Measurements from ENCODE around the gene TAGAP.
A peak's percentile ranks its signal among the peaks of the same experiment; 100 is the strongest.
"Not testable (repeated sequence)": the region's sequence is repeated elsewhere in the genome, so short reads cannot be mapped to it uniquely, and the experiment has no call there.

TAGAP gene

DNA sequence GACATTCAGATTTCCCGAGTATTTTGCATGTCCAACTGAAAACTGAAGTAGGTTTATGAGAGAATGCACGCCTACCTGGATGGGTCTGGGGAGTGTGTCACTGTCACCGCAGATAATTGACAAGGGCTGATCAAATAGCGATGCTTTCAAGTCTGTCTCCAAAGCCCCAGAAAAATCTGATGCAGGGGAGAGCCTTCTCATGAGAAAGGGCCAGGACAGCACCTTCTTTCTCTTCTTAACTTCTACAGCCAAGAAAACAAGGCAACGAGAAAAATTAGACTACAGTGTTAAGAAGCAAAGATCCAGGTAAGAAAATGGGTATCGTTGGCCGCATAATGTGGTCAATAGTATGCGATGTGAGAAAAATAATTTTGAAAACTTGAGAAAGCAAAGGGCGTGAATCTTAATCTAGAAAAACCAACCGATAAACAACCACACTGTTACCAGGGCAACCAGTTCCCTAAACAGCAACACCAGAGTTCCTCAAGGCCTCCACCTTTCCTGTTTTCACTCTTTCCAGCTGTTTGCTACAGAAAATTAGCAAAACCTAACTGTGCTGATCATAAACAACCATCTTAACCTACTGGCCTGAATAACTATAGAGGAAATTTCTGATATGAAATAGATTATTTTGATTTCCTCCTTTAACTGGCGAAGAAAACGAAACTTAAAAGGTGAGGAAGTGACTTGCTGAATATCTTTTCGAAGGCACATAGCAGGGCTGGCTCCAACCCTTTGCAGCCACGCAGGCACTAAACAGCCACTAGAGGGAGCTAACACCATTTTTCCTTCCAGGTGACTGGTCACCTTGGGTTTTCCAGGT, 2.6 kb downstream of the TAGAP start:
- peak; percentile 5 to 73 for DNase-seq

DNA sequence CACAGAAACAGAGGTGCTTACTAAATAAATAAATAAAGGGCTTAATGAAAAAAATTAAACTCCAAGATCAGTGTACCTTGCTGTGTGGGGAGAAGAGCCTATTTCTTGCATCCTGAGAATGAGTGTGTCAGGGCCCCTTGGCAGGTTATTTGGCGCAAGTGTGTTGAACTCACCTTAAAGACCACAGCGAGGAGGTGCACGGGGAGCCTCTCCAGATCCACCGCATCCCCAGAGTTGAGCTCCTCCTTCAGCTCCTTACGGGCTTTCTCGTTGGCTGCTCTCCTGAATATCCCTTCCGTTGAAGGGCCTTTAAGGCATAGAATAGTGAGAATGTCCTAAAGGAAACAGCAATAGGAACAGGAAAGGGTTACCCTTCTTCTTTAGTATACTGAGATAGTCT, 3.6 kb downstream of the TAGAP start:
- no peak for DNase-seq

DNA sequence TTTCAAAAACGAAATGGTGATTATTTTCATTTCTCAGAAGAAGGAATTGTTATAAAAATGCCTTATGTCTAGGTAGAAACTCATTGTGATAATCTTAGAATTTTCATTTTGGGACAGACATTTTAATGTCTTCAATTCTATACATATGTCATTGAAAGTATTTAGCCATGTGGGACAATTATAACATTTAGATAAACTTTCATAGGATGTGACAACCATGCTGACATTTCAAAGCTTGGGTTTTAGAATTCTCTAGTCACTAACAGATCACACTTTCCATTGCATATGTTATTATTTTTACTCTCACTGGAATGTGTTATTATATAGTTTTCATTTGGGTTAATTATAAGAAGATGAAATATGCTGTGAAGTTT, 4.9 kb downstream of the TAGAP start:
- no peak for DNase-seq

DNA sequence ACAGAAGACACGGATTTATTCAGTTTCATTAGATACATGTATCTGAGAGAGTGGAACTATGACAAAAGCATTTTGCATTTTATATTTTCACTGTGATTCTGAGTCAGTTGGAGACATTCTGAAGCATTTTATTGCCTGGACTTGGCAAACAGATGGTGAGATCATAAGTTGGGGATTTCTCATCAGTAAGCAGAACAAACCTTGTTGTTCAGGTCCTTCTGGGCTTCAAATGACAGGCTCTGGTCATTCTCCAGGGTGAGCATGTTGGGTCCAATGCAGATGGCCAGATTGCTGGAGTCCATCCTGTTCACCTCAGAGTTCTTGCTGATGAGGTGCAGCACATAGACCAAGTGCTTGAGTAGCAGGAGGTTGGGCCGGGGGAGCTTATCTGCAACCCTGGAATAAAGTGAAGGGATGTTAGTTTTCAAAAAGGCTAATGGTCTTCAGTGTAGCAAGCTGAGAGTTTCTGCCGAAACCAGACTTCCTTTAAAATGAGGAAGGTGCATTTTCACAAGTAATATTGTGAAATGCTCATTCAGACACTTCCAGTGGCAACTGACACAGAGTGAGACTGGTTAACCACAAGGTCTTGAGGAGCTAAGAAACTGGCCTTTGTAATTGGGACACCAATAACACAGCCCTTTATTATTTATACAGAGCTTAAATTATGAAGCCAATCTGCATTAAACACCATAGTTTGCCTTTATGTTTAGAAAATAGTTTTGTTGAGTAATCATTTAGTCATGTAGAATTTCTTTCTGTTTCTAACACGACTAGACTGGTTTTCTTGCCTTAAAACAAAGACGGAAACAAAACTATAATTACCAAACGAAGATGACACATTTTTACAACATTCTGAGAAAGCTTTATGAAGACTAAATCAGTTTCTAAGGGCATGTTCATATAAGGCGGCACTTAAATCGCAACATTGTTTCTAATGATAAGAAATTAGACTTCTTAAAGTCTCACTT, 5.6 kb downstream of the TAGAP start:
- DNase-seq: no peak

DNA sequence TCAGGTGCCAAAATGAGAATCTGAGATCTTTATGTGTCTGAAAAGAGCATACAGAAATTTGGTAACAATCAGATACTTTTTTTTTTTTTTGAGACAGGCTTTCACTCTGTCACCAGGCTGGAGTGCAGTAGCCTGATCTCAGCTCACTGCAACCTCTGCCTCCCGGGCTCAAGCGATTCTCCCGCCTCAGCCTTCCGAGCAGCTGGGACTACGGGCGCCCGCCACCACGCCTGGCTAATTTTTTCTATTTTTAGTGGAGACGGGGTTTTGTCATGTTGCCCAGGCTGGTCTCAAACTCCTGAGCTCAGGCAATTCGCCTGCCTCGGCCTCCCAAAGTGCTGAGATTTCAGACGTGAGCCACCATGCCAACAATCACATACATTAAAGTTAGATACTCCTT, 6.5 kb downstream of the TAGAP start:
- DNase-seq: not testable (repeated sequence)

DNA sequence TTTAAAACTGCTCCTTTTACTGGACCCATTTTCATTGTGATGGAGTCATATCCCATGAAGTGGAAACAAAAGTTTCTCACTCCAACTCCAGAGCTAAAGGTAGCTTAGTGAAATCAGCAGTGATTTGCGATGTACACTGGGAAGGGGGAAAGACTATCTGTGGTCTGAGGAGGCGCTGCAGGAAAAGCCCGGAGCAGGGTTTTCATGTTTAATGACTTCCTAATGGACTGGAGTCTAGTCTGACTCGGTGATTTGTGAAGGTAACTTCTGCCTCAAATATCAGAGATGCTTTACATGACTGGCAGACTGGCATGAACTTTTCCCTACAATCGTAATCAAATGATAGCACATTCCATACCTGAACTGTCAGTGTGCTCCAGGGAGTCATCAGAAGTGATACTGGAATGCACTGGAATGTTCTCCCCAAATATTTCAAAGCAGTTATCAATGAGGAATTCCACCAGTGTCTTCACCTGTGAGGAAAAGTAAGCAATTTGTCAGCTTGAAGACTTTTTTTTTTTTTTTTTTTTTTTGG, 7.0 kb downstream of the TAGAP start:
- no peak for DNase-seq

DNA sequence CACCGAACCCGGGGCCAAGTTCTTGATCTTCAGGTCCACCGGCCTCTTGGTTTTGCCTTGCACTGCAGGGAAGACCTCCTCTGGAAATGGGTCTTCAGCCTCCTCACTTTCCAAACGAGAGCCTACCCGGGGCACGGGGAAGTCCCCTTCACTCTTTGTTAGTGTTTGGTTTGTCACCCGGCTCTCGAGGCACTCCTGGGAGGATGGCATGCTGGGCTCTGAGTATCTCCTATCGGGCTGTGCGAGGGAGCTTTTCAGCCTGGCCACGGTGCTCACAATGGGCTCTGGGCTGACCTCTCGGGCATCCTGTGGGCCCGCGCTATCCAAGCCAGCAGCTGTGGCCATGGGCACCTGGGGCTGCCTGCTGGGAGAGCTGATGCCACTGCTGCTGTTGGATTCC, 8.1 kb downstream of the TAGAP start:
- no peak for DNase-seq

DNA sequence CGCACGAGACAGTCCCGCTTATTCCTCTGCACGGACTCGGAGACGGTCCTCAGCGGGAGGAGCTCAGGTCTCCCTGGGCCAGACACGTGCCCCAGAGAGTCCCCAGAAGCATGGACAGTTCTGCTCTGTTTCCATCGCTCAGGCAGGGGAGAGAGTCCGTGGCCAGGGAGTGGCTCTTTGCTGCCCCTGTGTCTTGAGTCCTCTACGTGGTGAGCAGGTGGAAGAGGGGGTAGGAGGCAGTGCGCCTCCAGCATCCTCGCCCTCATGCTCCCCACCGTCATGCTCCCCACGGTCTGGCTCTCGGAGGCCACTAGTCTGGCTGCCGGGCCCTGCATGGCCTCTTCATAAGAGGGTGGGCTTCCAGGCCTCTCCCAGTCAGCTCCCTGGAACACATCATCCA, 8.9 kb downstream of the TAGAP start:
- no peak for DNase-seq

DNA sequence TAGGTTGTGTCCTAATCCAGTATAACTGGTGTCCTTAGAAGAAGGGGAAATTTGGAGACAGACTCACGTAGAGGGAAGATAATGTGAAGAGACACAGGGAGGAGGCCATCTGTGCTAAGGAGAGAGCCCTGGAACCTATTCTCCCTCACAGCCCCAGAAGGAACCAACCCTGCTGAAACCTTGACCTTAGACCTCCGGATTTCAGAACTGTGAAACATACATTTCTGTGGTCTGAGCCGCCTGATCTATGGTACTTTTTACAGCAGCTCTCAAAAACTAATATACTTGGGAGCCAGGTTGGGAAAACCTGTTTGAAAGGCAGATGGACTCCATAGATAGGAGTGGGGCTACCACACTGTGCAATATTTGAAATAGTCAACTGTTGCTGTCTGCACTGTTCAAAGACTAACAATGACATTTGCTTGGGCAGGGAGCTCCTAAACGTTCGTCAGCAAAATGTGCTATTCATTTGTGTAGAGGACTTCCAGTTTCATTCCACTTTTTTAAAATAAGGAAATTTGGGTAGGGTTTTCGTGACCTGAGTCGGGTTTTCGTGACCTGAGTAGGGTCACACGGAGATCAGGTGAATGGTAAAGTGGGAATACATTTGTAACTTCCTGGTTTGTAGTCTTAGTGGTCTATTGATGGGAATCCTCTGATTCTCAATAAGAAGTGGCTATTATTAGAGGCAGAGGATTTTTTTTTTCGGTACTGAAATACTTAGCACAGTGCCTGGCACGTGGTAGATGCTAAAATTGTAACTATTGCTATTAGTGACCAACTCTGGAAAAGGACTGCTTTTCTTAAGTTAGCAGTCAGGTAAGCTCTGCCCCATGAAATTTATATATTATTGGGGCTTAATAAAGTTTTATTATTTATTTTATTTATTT, 11.4 kb downstream of the TAGAP start:
- DNase-seq: no peak

DNA sequence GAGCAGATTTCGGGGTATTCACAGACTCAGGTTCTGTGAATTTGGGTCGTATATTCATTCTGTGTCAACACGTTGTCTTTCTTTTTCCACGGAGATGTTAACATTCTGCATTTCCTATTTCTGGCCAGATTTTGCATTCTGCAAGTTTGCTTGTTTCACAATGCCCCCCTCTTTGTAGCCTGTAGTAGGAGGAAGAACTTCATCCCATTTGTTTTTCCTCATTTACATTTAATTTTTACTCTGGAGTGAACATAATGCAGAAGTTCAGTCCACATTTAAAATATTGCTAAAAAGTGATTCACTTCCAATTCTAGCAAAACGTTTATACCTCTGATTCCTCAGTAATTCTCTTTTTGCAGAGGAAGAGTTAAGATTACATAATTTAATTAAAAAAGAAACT, 12.9 kb downstream of the TAGAP start:
- no peak for DNase-seq

DNA sequence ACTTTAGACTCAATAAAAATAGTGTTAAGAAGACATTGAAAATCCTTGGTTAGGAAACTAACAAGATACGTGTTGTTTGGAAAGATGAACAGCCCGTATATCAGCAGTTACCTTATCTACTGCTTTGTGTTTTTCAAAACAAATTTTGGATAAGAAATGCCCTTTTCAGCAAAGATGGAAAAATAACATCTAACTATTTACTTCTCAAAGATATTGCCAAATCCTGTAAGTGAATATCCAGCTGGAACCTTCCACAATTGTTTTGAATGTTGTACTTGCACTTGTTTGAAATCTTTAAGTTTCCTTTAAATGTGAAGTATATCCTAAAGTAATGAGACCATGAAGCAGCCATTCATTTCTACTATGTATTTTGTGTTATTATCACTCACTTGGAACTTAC, 14.6 kb downstream of the TAGAP start:
- DNase-seq: no peak

DNA sequence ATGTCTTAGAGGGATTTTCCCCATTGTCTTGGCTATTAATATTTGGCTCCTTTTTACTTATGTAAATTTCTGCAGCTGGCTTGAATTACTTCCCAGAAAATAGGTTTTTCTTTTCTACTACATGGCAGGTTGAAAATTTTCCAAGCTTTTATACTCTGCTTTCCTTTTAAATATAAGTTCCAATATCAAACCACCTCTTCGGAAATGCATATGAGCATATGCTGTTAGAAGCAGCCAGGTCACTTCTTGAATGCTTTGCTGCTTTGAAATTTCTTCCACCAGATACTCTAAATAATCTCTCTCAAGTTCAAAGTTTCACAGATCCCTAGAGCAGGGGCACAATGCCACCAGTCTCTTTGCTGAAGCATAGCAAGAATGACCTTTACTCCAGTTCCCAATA, 19.6 kb downstream of the TAGAP start:
- DNase-seq: not testable (repeated sequence)

DNA sequence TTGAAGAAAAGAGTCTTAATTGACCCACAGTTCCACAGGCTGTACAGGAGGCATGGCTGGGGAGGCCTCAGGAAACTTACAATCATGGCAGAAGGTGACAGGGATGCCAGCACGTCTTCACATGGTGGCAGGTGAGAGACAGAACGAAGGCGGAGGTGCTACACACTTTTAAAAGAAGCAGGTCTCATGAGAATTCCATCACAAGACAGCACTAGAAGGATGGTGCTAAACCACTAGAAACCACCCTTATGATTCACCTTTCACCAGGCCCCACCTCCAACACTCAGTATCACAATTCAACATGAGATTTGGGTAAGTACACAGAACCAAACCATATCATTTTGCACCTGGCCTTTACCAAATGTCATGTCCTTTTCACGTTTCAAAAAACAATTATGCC, 20.9 kb downstream of the TAGAP start:
- no peak for DNase-seq

DNA sequence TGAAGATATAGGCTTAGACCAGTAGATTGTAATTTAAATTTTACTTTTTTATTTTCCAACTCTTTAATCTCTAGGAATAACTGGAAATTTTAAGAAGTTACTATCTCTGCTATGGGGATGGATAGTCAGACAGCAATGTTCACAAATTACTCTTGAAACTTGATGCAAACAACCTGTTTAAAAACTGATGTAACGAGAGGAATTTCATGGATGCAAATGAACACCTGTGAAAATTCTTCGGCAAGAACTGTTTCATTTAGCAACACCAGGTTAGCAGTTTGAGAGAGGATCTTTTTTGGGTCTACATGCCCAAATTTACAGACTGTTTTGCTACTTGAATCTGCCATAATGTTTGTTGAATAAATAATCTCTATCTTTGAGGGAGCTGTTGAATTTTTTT, 24.8 kb downstream of the TAGAP start:
- DNase-seq: no peak

DNA sequence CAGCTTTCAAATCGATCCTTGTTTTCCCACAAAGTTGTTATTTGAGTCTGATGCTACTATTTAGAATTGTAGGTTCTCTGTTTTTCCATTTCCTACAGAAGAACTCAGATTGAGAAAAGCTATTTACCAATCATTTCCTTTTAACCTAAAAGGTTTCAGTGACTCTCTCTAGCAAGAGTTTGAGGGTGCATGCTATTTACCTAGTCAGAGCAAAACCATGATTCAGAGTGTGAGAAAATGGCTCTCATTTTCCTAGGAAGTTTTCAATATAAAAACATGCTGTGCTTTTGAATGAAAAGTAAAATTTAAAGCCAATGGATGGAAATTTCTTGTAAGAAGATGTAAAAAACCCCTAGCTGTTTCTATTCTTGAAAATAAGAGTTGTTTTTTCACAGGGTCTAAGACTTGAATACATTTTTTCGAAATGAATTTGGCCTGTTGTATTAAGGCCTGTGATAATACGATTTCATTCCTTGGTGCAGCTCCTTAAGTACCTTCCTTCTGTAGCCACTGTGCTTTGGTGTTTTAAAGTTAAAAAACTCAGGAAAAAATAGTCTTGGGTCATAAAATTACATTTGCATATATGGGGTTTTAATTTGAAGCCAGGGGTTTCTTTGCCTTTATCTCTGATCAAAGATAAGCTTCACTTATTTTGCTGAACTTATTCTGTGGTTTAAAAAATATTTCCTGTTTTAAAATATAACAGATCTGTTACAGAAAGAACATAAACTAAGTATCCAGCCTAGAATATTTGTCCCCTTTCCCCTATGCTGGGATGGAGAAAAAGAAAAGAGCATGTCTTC, 26.8 kb downstream of the TAGAP start:
- no peak for DNase-seq

DNA sequence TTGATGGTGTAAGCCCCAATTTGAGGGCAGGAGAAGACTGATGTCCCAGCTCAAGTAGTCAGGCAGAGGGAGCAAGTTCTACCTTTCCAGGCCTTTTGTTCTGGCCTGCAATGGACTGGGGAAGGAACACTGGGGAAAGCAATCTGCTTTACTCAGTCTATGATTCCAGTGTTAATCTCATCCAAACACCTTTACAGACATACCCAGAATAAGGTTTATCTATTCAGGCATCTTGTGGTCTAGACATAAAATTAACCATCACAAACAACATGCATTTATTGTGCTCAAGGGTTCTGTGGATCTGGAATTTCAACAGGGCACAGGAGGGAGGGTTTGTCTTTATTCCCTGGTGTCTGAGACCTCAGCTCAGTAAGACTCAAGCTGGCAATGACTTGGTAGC, 30.4 kb downstream of the TAGAP start:
- no peak for DNase-seq

DNA sequence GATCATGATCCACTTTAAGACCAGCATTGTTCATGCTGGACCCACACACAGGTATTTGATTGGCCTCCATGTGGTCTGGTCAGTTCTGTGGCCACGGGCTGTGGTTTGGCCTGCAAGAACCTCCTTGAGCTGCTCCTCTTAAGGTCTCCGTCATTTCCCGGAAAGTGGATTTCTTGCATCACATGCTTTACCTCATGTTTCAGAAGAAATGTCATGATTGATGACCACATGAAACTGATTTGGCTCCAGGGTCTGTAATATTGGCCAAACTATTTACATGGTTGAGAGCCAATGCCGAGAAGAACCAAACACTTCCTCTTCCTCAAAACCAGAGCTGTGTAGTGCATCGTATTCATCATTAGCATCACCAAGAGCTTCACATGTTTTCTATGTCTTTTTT, 31.6 kb downstream of the TAGAP start:
- DNase-seq: no peak

DNA sequence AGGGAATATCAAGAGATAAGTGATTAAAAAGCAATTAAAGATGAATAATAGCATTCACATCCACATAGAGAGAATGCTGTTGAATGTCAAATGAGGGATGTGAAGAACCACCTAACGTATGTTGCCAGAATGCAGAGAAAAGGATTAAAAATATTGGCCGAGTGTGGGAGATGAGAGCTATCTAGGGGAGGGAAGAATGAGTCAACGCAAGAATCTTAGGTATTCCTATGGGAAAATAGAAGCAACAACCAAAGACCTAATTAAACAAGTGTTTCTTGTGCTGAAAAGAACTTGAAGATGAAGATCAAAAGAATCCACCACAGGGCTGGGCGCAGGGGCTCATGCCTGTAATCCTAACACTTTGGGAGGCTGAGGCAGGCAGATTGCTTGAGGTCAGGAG, 32.6 kb downstream of the TAGAP start:
- no peak for DNase-seq

DNA sequence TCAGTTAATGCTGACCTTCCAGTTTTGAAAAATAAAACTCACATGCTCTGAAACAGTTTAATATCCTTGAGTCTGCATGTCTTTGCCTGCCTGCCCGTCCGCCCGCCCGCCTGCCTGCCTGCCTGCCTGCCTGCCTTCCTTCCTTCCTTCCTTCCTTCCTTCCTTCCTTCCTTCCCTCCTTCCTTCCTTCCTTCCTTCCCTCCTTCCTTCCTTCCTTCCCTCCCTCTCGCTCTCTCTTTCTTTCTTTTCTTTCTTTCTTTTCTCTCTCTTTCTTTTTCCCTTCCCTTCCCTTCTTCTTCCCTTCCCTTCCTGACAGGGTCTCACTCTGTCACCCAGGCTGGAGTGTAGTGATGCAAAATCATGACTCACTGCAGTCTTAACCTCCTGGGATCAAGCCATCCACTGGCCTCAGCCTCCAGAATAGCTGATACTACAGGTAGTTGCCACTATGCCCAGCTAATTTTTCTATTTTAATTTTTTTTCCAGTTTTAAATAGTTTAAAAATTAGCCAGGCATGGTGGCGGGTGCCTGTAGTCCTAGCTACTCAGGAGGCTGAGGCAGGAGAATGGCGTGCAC, 34.7 kb downstream of the TAGAP start:
- not testable (repeated sequence) for DNase-seq

DNA sequence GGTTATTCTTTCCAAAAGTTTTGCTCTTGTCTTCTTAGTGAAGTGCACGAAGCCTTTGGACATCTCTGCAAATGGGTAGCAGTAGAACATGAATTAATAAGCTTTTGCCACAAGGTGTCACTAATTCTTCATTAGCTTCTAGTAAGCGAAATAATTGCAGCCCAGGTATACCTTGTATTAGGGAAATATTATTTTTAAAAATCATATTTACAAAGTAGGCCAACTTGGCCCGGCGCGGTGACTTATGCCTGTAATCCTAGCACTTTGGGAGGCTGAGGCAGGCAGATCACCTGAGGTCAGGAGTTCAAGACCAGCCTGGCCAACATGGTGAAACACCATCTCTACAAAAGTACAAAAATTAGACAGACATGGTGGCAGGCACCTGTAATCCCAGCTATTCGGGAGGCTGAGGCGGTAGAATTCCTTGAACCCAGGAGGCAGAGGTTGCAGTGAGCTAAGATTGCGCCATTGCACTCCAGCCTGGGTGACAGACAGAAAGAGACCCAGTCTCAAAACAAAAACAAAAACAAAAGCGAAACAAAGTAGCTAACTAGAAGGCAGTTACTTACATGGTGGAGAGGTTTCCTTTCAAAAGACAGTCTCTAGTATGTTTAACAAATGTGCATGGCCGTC, 36.0 kb downstream of the TAGAP start:
- peak in 1 of 2 experiments; percentile 8 for DNase-seq

DNA sequence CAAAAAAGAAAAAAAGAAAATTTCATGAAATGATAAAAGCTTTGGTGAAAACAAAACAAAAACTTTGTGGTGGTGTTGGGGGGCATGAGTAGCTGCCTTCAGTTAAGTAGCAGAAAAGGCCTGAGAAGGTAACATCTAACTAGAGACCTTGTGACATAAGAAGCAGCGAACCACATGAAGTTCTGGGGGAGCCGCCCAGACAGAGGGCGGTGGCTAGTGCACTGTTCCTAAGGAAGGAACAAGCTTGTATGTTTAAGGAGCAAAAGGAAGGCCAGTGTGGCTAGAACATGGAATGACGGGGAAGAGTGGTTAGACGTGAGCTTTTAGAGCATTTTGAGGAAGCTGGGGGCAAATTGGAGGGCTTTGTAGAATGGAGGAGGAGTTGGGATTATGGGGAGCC, 37.3 kb downstream of the TAGAP start:
- no peak for DNase-seq

All from NCI-H1930 (cell line).